Stimulated activated CD4-positive, alpha-beta T cell treated with anti-CD3 and anti-CD28 coated beads, Interleukin-15, amount 100 ng/mL, for 24 hours (primary cell): ENCODE data around the gene SLC26A2.
A peak's percentile ranks its signal among the peaks of the same experiment; 100 is the strongest.

Experiments
- DNase-seq: peaks from one replicate; pipeline ENCODE4 v3.0.0-alpha.2; 2020

Gene SLC26A2

DNA sequence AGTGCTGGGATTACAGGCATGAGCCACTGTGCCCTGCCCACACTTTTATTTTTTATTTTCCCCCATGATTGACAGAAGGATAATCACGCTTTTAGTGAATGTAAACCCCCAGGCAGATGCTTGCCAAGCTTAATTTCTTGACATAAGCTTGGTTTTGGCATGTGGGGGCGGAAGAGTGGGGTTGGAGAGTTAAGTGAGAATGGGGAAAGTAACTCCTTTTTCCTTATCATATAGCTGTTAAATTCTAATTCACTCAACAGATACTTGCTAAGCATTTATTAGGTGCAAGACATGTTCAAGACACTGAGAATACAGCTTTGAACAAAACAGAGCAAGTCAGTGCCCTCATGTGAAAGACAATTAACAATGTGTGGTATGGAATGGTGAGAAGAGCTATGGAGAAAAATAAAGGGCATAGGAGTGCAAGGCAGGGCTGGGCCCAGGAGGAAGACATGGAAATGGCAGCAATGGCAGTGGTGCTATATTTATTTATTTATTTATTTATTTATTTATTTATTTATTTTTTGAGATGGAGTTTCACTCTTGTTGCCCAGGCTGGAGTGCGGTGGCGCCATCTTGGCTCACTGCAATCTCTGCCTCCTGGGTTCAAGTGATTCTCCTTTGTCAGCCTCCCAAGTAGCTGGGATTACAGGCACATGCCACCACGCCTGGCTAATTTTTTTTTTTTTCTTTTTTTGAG, 2.2 kb downstream of the SLC26A2 start:
- no peak for DNase-seq

DNA sequence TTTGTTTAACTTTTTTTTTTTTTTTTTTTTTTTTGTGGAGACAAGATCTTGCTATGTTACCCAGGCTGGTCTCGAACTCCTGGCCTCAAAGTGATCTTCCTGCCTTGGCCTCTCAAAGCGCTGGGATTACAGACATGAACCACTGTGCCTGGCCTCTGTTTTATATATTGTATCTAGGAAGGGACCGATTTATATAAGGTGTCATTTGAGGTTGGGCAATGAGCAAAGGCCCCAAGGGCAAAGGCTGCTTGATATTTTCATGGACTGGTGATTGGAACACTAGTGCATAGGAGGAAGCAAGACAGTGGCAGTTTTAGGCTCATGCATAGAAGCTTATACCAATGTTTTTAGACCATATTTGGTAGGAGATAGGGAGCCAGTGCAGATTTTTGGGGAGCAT, 3.2 kb downstream of the SLC26A2 start:
- DNase-seq, result no peak

DNA sequence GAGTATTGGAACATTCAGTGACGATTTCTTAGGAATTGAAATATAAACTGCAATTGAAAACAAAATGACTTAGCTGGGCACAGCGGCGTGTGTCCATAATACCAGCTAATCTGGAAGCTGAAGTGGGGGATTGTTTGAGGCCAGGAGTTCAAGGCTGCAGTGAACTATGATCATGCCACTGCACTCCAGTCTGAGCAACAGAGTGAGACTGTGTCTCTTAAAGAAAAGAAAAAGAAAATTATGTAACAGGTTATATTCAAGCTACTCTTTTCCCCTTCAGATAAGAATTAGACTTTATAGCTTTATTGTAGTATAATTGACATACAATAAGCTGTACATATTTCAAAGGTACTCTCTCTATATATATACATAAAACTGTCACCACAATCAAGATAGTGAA, 6.4 kb downstream of the SLC26A2 start:
- DNase-seq, result no peak

DNA sequence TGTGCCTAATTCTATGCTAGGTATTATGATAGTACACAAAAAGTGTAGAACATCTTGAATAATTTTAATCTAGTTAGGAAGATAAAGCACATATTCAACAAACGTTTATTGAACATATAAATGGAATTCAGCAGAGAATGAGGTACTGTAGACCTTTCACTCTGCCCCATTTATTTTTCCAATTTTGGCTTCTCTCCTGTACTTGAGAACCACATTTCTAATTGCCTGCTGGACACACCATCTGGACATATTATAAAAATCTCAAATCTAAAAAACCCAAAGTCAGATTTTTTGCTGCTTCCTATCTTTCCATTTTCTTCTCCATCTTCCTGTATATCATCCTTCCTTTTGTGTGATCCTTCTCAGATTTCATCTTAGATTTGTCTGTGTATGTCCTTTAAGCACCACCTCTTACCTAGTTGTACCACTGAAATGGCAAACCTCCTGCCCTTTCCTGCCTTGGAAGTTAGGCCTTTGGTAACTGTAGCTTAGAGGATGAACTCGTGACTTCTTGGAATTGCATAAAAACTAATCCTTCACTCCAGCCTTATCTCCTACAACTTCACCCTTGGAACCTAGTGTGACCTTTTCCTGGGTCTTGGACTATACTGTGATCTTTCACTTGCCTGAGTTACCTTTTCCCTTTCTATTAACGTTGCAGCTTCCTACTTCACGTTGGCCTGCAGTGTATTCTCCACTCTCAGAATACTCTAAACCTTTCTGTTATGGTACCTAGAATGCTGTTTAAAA, 8.8 kb downstream of the SLC26A2 start:
- no peak for DNase-seq

DNA sequence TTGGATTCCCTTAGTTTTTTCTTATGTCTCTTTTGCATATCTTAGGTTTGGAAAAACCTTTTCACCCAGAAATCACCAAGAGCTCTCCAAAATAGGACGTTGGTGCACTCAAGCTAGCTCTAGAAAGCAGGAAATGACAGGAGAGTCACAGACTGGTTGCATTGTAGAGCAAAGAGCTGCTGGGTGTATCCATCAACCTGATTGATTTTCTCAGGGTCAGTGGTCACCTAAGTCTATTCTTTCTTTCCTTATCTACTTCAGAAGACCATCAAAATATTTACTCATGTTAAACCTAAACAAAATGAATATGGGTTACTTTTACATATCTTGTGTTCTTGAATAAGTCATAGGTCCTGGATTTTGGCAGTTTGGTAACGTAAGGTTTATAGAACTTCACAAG, 14.9 kb downstream of the SLC26A2 start:
- DNase-seq, result no peak

DNA sequence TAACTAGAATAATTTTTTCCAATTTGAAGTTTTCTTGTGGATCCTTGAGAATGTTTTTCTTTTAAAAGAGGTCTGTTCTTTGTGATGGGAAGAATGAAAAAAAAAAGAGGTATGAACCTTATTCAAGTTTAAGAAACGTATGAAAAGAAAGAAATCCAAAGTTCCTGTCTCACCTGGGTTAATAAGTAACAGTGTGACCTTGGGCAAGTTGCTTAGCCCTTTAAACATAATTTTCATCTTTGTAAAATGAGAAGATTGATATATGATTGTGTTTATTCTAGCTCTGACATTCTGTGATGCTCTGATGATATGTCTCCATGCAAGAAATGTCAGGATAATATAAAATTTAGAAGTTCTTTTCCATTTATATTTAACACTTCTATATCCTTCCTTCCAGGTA, 19.3 kb downstream of the SLC26A2 start:
- no peak for DNase-seq

DNA sequence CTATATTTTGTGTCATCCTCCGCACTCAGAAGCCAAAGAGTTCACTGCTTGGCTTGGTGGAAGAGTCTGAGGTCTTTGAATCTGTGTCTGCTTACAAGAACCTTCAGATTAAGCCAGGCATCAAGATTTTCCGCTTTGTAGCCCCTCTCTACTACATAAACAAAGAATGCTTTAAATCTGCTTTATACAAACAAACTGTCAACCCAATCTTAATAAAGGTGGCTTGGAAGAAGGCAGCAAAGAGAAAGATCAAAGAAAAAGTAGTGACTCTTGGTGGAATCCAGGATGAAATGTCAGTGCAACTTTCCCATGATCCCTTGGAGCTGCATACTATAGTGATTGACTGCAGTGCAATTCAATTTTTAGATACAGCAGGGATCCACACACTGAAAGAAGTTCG, 20.6 kb downstream of the SLC26A2 start:
- DNase-seq, result no peak

DNA sequence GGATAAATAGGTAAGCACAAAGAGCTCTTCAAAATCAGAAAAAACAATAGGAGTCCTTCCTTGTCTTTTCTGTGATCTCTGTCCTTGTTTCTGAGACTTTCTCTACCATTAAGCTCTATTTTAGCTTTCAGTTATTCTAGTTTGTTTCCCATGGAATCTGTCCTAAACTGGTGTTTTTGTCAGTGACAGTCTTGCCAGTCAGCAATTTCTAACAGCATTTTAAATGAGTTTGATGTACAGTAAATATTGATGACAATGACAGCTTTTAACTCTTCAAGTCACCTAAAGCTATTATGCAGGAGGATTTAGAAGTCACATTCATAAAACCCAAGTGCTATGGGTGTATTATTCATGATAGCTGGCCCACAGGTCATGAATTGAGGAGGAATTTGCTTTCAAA, 21.9 kb downstream of the SLC26A2 start:
- DNase-seq, result no peak

DNA sequence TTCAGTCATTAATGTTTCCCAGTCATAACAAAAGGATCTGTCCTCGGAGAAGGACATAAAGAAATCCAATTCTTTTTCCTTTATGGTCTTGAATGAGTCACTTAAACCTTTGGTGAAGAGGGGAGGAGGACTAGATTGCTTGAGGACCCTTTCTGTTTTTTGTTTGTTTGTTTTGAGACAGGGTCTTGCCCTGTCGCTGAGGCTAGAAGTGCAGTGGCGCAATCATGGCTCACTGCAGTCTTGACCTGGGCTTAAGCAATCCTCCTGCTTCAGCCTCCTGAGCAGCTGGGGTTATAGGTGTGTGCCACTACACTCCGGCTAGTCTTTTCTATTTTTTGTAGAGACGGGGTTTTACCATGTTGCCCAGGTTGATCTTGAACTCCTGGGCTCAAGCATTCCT, 27.6 kb downstream of the SLC26A2 start:
- no peak for DNase-seq

DNA sequence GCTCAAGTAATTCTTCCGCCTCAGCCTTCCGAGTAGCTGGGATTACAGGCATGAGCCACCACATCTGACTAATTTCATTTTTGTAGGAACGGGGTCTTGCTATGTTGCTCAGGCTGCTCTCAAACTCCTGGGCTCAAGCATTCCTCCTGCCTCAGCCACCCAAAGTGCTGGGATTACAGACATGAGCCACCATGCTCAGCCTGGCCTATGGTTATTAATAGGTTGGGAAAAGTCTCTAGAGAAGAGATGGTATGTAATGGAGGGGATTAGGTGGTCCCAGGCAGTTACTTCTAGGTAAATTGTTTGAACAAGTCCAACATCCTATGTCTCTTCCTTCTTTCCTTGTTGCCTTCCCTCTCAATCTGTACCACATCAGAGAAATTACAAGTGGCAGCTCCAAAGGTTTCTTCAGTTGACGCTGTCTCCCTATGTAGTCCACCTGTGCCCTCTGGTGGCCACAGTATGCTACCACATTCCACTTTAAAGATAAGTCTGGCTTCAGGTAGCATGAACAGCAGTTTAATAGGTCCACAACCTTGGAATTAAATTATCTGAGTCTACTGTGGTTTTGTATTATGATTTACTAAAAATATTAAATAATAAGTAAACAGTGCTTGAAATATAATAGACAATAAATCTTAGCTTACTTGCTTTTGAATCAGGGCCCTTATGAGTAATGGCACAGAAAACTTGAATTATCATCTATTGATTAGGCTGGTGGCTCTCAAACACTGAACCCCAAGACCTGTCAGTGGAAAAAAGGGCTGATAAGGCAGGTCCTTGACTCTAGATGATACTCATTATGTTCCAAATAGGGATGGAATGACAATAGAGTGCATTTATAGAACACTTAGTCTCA, 30.2 kb downstream of the SLC26A2 start:
- DNase-seq, result peak; percentile 74

DNA sequence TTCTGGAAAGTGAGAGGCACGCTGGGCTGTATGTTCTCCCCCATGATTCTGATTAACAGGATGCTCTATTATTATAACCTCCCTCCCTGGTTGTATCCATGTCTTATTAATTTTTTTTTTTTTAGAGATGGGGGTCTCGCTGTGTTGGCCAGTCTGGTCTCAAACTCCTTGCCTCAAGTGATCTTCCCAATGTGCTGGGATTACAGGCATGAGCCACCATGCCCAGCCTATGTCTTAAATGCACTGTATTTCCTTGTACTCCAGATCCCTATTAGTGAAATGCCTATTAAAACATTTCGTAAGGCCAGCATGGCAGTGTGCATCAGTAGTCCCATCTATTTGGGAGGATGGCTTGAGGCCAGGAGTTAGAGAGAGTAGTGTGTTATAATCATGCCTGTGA, 32.9 kb downstream of the SLC26A2 start:
- no peak for DNase-seq

DNA sequence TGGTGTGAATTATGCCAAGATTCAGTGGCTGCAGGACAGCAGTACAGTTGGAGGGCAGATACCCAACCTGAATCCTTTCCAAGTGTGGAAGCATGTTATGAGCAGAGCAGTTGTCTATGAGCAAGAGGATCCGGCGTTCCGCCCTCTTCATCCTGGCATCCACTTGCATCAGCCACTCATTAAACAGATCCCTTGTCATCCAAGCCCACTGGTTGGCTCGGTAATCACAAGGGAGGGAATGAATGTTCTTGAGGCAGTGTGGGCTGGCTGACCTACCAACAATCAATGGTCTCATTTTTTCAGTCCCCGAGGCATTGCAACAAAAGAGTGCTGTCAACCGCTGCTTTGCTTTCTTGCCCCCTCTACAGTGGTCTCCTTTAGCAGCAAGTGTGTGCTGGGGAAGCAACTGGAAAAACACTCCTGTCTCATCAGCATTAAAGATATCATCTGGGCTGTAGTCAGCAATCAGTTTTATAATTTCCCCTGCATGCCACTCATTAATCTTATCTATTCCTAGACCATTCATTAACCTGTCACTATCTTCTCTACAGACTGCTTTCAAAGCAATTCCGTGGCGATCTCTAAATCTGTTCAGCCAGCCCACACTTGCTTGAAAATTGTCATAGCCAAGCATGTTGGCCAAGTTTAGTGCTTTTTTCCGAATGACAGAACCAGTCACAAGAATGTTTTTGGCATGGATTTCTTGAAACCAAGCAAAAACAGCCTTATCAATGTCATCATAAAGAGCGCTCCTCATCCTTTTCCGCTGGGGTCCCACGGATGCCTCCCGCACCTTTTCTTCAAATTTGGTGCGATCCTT, 35.0 kb downstream of the SLC26A2 start:
- DNase-seq, result no peak

DNA sequence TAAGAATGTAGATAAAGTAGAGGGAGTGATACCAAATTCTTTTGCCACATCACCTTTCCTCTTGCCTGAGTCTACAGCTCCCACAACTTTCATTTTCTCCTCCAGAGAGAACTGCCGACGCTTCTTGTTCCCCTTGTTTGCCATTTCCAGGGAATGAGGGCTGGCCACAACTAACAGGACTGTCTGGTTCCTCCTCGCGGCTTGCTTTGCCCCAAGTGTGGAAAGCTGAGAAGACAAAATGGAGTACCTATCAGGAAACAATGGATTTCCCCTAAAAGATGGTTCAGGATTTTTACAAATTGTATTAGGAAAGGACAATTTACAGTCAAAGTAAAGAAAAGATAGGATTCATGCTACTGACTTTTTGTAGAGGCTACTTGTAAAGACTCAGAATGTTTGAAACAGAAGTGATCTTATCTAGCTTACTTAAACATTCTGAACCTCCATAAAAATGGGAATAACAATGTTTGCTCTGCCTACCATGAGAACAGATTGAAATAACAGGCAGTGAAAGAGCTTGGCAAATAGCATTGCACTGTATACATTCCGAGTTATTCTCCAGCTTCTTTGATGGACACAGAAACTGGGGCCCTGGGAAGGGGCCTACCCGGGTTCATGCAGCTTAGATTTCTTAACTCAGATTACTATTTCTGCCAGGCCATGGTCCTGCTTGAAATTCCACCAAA, 35.8 kb downstream of the SLC26A2 start:
- DNase-seq, result no peak

DNA sequence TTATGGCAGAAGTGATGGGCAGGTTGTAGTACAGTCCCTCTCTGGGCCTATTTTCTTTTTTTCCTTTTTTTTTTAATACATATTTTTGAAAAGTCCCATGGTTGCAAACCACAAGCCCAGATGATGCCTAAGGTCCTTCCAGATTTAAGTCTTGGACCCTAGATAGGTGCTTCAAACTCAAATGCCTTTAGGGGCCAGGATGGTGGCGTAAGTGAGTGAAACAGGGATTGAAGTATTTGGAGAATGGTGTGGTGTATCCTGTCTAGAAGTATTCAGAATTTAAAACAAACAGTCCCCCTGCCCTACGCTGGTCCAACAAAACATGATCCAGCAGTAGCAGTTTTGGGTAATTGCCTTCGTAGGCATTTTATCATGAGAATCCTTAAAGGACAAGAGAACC, 37.7 kb downstream of the SLC26A2 start:
- DNase-seq, result no peak

DNA sequence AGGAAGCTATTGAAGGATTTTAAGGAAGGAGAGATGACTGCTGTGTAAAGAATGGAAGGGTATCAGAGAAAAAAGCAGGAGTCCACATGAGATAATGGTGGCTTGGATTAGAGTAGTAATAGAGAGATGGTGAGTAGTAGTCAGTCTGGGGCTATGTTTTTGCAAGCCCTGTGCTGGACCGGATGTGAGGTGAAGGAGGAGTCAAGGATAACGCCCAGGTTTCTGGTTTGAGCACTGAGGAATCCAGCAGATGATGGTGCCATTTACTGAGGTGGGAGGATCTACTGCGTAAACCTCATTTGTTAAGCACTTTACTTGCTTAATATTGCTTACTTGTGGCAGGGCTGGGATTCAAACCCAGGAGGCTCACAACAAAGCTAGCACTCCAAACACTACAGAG, 38.8 kb downstream of the SLC26A2 start:
- DNase-seq, result no peak

DNA sequence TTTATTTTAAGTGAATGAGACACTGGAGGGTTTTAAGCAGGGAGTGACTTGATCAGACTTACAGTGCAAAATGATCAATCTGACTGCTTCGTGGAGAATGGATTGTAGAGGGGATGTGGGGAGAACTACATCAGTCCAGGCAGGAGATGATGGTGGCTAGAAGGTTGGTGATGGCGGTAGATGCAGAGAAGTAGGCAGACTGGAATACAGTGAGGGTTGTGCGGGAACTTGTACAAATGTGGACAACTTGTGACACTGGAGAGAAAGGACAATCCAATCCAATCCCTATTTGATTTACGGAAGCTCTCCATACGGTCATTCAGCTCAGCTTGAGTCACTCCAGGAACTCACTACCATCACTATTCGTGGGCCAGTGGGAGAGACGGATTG, 39.3 kb downstream of the SLC26A2 start:
- no peak for DNase-seq

DNA sequence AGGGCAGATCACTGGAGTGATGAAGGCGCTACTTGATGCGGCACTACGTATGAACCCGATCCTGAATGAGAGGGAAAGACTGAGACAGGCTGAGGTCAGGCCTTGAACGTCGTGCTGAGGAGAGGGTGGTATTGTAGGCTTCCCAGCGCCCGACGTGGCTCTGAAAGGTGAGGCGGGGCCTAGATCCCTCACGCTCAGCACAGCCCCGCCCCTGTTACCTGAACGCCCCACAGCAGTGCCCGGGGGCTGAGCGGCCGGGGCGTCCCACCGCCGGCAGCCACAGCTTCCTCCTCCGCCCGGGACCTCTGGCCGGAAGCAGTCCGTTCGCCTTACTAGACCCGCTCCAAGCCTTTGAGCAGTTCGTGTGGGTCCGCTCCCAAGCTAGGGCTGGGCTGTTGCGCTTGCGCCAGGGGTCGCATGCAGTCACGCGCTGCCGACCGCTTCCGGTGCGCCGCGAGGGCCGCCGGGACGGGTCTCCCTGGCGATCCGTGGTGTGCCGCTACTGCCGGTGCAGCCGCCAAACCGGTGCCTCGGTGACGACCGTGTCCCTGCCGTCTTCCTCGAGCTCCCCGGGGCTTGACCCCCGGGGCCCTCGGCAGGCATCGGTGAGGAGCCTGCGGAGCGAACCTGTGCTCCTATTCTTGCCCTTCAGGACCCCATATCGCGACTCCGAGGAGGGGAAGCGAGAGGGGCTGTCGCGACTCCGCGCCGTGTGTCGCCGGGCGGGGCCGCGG, 39.9 kb downstream of the SLC26A2 start, which contains the start of the genes HMGXB3 and TIGD6:
Gene HMGXB3, plus strand, starts transcription at position 484 of the 734 bp plus-strand sequence. CDS start 4,114 bp downstream, outside the sequence.
Gene TIGD6, minus strand, starts transcription at position 399 of the 734 bp plus-strand sequence. CDS start 4,306 bp downstream, outside the sequence.
- DNase-seq, result peak; percentile 93

DNA sequence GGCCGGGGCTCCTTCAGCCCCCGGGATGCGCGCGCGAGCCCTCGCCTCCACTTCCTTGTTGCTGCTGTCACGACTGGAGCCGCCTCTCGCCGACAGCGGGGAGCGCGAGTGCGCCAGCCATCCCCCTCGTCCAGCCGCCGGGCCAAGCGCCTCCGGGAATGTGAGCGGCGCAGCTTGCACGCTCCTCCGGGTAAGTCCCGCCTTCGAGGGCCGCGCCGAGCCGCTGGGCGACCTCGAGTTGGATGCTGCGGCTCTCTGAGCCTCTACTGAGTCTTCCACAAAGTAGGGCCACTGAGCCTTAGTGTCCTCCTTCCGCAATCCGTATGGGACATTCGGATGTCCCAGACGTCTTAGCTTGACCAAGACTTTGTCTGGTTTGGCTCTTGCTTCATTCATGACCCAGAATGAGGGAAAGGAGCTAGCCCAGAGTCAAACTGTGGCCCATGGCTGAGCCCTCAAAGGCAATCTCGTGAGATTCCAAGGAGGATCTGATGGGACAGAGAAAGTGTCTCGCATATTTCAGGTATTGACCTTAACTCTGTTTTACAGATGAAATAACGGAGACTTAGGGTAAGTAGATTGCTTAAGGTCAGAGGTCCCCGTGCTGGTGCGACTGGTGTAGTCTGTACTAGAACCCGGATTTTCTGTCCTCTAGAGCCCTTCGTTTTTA, 40.6 kb downstream of the SLC26A2 start:
- DNase-seq, result peak; percentile 59

DNA sequence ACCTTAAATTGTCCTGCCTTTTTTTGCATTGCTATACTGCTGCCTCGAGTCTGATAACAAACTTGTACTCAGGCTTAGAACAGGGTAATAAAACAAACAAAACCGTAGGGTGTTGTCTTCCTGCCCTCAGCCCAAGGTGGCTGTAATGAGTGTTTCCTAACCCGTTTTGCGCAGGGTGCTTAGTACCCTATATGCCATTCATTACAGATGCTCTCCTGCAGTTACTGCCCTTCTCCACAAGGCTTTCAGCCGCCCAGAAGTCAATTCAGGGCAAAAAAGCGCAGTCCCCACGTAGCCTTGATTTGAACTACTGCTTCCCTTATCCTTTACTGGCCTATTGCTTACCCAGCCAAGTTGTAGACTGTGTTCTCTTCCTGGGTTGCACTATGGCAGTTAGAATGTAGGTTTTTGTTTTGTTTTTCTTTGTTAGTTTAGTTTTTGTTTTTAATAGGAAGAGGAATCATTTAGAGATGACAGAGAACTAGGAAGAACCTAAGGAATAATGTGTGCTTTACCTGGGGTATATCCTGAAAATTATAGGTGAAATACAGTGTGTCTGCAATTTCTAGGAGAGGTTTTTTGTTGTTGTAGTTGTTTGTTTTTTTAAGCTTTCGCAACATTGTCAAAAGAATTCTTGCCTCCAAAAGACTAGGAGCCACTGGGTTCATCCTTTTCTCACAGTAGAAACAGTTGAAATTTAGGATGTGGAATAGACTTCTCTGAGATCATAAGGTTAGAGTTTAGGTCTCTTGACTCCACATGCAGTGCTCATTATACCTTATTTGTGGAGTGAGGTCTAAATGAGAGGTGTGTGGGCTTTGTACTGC, 41.3 kb downstream of the SLC26A2 start:
- DNase-seq, result peak; percentile 65

DNA sequence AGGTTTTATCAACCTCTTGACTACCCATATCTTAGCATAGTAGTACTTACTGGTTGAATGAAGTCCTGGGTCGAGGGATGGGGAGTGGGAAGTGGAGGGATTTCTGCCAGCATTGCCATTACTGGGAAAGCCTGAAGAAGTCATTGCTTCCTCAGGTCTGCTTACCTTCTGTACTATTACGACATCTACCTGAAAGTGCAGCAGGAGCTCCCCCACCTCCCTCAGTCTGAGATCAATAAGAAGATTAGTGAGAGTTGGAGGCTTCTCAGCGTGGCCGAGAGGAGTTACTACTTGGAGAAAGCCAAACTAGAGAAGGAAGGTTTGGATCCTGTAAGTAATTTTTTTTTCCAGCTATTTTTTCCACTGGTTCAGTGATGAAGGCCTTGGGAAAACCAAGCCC, 45.8 kb downstream of the SLC26A2 start:
- DNase-seq, result no peak
